ENCODE measurements around the gene PNMA3. TPM values are rescaled to one million over a fixed set of nuclear protein-coding genes. Genes with fewer than 3 reads are reported as not detected.
"Not testable (repeated sequence)": the region's sequence is repeated elsewhere in the genome, so short reads cannot be mapped to it uniquely, and the experiment has no call there.

Gene PNMA3
- total and polyA plus RNA-seq, 8 donors: 0.16 to 2.3 (median 0.22) TPM

DNA sequence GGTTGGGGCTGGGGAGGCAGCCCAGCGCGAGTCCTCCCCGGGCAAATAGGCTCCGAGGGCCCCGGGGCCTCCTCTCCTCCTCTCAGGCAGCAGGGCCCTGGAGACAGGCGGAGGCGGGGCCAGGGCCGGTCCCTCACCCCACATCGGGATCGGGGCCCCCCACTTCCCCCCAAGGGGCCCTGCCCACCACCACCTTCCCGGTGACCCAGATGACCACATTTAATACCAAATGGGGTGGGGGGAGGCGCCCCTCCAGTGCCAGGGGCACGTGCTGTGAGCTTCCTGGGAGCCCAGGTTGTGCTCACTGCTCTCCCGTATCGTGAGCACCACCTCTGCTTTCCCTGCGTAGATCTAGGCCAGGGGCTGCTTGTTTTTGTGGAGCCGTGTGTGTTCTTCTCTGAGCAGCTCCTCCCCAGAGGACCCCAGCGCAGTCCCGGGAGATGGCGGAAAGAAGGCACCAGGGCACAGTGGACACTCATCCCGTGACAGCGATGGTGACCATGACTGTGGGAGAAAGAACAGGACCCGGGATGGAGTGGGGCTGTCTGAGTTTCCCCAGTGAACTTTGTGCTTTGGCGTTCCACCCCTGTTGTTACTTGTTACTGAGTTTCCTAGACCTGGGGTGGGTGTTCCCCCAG, 18.1 kb downstream of the PNMA3 start:
- Histone ChIP-seq H3K9me3 (no peaks in the 10 kb centered on the region), H3K4me3 (no peak overlapping the region), H3K4me1 (no peaks in the 10 kb centered on the region), H3K27me3 (no peaks in the 10 kb centered on the region), H3K27ac (no peak overlapping the region), H3K36me3 (no peaks in the 10 kb centered on the region)
- intact Hi-C loops (cut with DNase I): no loop called here
- no peak for TF ChIP-seq CTCF (IDR thresholded peaks at IDR 0.05)
- 77 to 82% methylated on average over 15 to 21 of the region's 24 CpGs for WGBS, 2 donors
- no peak for ATAC-seq
- DNase-seq: peak in 1 of 6 donors; percentile 31
- no peak for FAIRE-seq

GRCh38 chrX:153074935-153075334, 18.7 kb downstream of the PNMA3 start:
- Histone ChIP-seq H3K4me3 (no peak overlapping the region), H3K27ac (no peak overlapping the region), H3K4me1 (no peaks in the 10 kb centered on the region), H3K9me3 (no peaks in the 10 kb centered on the region), H3K36me3 (no peaks in the 10 kb centered on the region), H3K27me3 (no peaks in the 10 kb centered on the region)
- intact Hi-C loops (cut with DNase I): no loop called here
- DNase-seq (peak in 1 of 6 donors; percentile 35), ATAC-seq (no peak), FAIRE-seq (no peak)
- no peak for TF ChIP-seq CTCF (IDR thresholded peaks at IDR 0.05)
- WGBS, 2 donors: 79 to 89% methylated on average over 11 of the region's 11 CpGs

GRCh38 chrX:153075366-153075765, 19.1 kb downstream of the PNMA3 start:
- no peak overlapping the region for H3K4me3 ChIP-seq
- no peaks in the 10 kb centered on the region for H3K36me3 ChIP-seq
- ATAC-seq (no peak), DNase-seq (peak in 1 of 6 donors; percentile 57), FAIRE-seq (no peak)
- H3K9me3 ChIP-seq: no peaks in the 10 kb centered on the region
- intact Hi-C loops (cut with DNase I): no loop called here
- no peaks in the 10 kb centered on the region for H3K27me3 ChIP-seq
- 88 to 89% methylated on average over 9 of the region's 14 CpGs for WGBS, 2 donors
- no peaks in the 10 kb centered on the region for H3K4me1 ChIP-seq
- no peak for TF ChIP-seq CTCF (IDR thresholded peaks at IDR 0.05)
- no peak overlapping the region for H3K27ac ChIP-seq

- FAIRE-seq; H3K36me3 ChIP-seq; H3K4me1 ChIP-seq; H3K27ac ChIP-seq; intact Hi-C loops (cut with DNase I); H3K4me3 ChIP-seq; H3K27me3 ChIP-seq; DNase-seq; H3K9me3 ChIP-seq: not testable (repeated sequence)
- WGBS, 2 donors: no CpG with 5 or more reads among the region's 76 CpGs
- peak; percentile 66 to 87 (median 76) for ATAC-seq
Observed at GRCh38 chrX:153077437-153078135, 21.3 kb downstream of the PNMA3 start.

DNA sequence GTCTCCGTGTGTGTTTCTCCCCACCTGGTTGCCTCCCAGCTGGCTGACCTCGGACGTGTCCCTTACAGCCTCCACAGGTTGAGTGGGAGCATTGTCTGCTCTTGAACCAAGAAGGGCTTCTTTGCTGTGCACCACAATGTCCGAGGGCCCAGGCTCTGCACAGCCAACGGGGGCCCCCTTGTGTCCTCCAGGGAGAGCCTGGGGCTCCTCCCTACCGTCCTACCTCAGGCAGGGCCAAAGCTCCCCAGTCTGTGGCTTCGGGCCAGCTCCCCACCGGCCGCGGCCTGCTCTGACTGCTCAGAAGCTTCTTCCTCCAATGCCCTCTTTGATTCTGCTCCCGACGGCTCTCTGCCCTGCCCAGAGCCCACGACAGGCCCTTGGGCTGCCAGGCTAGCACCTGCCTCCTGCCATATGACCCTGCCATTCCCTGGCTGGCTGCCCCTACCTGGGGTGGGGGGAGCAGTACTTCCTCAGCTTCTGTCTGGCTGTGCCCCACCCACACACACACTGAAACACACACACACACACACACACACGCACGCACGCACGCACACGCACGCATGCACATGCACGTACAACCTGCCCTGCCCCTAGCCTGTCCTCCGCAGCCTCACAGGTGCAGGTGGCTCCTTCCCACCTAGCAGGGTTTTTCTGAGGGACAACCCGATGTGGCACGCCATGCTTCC, 27.1 kb downstream of the PNMA3 start:
- DNase-seq (peak in 1 of 6 donors; percentile 23), ATAC-seq (peak in 3 of 4 donors; percentile 58 to 69 (median 61))
- H3K27me3 ChIP-seq; H3K4me3 ChIP-seq; FAIRE-seq; H3K4me1 ChIP-seq; intact Hi-C loops (cut with DNase I); H3K9me3 ChIP-seq; H3K36me3 ChIP-seq; H3K27ac ChIP-seq: not testable (repeated sequence)
- WGBS, 2 donors: 7 to 46% methylated on average over 5 to 9 of the region's 23 CpGs

Measured in pancreas (tissue), 10 donors.